NCI-H774 (cell line): Measurements from ENCODE around the gene TGFBR3.

ENCODE experiments used
- DNase-seq: peaks from one replicate; lab custom pipeline; 2025; lab: John Stamatoyannopoulos, UW

Gene TGFBR3

GRCh38 chr1:91777630-91778300 lies 108.2 kb downstream of the TGFBR3 start:
- peak; percentile 36 for DNase-seq

GRCh38 chr1:91777196-91777595 lies 108.8 kb downstream of the TGFBR3 start:
- no peak for DNase-seq

GRCh38 chr1:91776068-91776794 lies 109.7 kb downstream of the TGFBR3 start:
- no peak for DNase-seq

GRCh38 chr1:91775227-91775626 lies 110.7 kb downstream of the TGFBR3 start:
- DNase-seq: no peak

GRCh38 chr1:91774520-91775203 lies 111.3 kb downstream of the TGFBR3 start:
- no peak for DNase-seq

GRCh38 chr1:91771717-91772116 lies 114.2 kb downstream of the TGFBR3 start:
- DNase-seq: no peak

GRCh38 chr1:91770667-91771268 lies 115.2 kb downstream of the TGFBR3 start:
- no peak for DNase-seq

- DNase-seq: no peak
Measured at GRCh38 chr1:91769742-91770141, 116.2 kb downstream of the TGFBR3 start.

GRCh38 chr1:91768786-91769725 lies 116.9 kb downstream of the TGFBR3 start:
- no peak for DNase-seq

- DNase-seq: no peak
Measured at GRCh38 chr1:91768120-91768519, 117.8 kb downstream of the TGFBR3 start.

- DNase-seq: no peak
Measured at GRCh38 chr1:91766883-91767282, 119.1 kb downstream of the TGFBR3 start.

GRCh38 chr1:91765880-91766443 lies 120.0 kb downstream of the TGFBR3 start:
- no peak for DNase-seq

GRCh38 chr1:91765293-91765692 lies 120.7 kb downstream of the TGFBR3 start:
- DNase-seq: no peak

GRCh38 chr1:91764471-91765115 lies 121.4 kb downstream of the TGFBR3 start:
- no peak for DNase-seq

- no peak for DNase-seq
Measured at GRCh38 chr1:91763252-91763651, 122.7 kb downstream of the TGFBR3 start.

- no peak for DNase-seq
Measured at GRCh38 chr1:91761295-91761721, 124.6 kb downstream of the TGFBR3 start.

- no peak for DNase-seq
Measured at GRCh38 chr1:91760512-91760911, 125.4 kb downstream of the TGFBR3 start.

- DNase-seq: no peak
Measured at GRCh38 chr1:91759076-91759475, 126.9 kb downstream of the TGFBR3 start.

GRCh38 chr1:91757763-91758460 lies 128.0 kb downstream of the TGFBR3 start:
- no peak for DNase-seq

- no peak for DNase-seq
Measured at GRCh38 chr1:91755702-91756287, 130.2 kb downstream of the TGFBR3 start.
